Measurements from ENCODE around the gene DHRS11. TPM values are rescaled to one million over a fixed set of nuclear protein-coding genes. Genes with fewer than 3 reads are reported as not detected.

The DHRS11 gene
- total RNA-seq, 6 experiments from 2014 or later: 8.4 to 11.3 (median 10.6) TPM

GRCh38 chr17:36566081-36566480 lies 25.6 kb upstream of the DHRS11 start:
- H3K27me3 Mint-ChIP-seq (ENCODE audit: insufficient read depth): peaks cover 3% of the 10 kb centered on the region; the same call in 1 of the 2 replicates
- H3K27ac Mint-ChIP-seq: no peak overlapping the region; the same call in 1 of the 2 replicates
- H3K4me3 Mint-ChIP-seq: no peak overlapping the region
- no peaks in the 10 kb centered on the region for H3K9me3 Mint-ChIP-seq
- no peak for TF ChIP-seq CTCF (IDR thresholded peaks at IDR 0.05)
- no peak for DNase-seq
- H3K36me3 Mint-ChIP-seq (ENCODE audit: low read depth): peaks cover 38% of the 10 kb centered on the region
- peaks cover 6% of the 10 kb centered on the region; the same call in 1 of the 2 replicates for H3K4me1 Mint-ChIP-seq (ENCODE audit: low read depth)

GRCh38 chr17:36575028-36575427 lies 16.7 kb upstream of the DHRS11 start:
- no peak for DNase-seq

GRCh38 chr17:36576793-36577192 lies 14.9 kb upstream of the DHRS11 start:
- Mint-ChIP-seq H3K9me3 (no peaks in the 10 kb centered on the region), H3K36me3 (ENCODE audit: low read depth) (peaks cover 36% of the 10 kb centered on the region)
- no peak for DNase-seq

More at GRCh38 chr17:36575028-36575427, 16.7 kb upstream of the DHRS11 start:
- H3K4me1 Mint-ChIP-seq (ENCODE audit: low read depth): peaks cover 19% of the 10 kb centered on the region
- peaks cover 31% of the 10 kb centered on the region for H3K36me3 Mint-ChIP-seq (ENCODE audit: low read depth)
- no peak overlapping the region for H3K27ac Mint-ChIP-seq
- H3K9me3 Mint-ChIP-seq: no peaks in the 10 kb centered on the region
- H3K27me3 Mint-ChIP-seq (ENCODE audit: insufficient read depth): no peaks in the 10 kb centered on the region; the same call in none of the 2 replicates
- TF ChIP-seq CTCF (IDR thresholded peaks at IDR 0.05): no peak
- no peak overlapping the region for H3K4me3 Mint-ChIP-seq

GRCh38 chr17:36578671-36579070 lies 13.0 kb upstream of the DHRS11 start:
- TF ChIP-seq CTCF (IDR thresholded peaks at IDR 0.05): no peak

More at GRCh38 chr17:36576793-36577192, 14.9 kb upstream of the DHRS11 start:
- TF ChIP-seq CTCF (IDR thresholded peaks at IDR 0.05): no peak
- H3K4me1 Mint-ChIP-seq (ENCODE audit: low read depth): peaks cover 19% of the 10 kb centered on the region
- no peaks in the 10 kb centered on the region; the same call in none of the 2 replicates for H3K27me3 Mint-ChIP-seq (ENCODE audit: insufficient read depth)
- H3K27ac Mint-ChIP-seq: peak overlapping the region; percentile 38; the same call in 1 of the 2 replicates
- H3K4me3 Mint-ChIP-seq: no peak overlapping the region

GRCh38 chr17:36583787-36584186 lies 7.9 kb upstream of the DHRS11 start:
- Mint-ChIP-seq H3K27me3 (ENCODE audit: insufficient read depth) (no peaks in the 10 kb centered on the region; the same call in 1 of the 2 replicates), H3K36me3 (ENCODE audit: low read depth) (peaks cover 20% of the 10 kb centered on the region), H3K4me3 (no peak overlapping the region), H3K9me3 (no peaks in the 10 kb centered on the region), H3K4me1 (ENCODE audit: low read depth) (peaks cover 7% of the 10 kb centered on the region), H3K27ac (no peak overlapping the region)
- no peak for TF ChIP-seq CTCF (IDR thresholded peaks at IDR 0.05)
- no peak for DNase-seq

More at GRCh38 chr17:36578671-36579070, 13.0 kb upstream of the DHRS11 start:
- Mint-ChIP-seq H3K4me3 (no peak overlapping the region), H3K9me3 (no peaks in the 10 kb centered on the region), H3K27me3 (ENCODE audit: insufficient read depth) (no peaks in the 10 kb centered on the region; the same call in none of the 2 replicates), H3K36me3 (ENCODE audit: low read depth) (peaks cover 26% of the 10 kb centered on the region), H3K4me1 (ENCODE audit: low read depth) (peaks cover 19% of the 10 kb centered on the region), H3K27ac (no peak overlapping the region)
- DNase-seq: no peak
